Ascending aorta (tissue), 2 donors: ENCODE results near the gene LYRM4. TPM values are rescaled to one million over a fixed set of nuclear protein-coding genes. Genes with fewer than 3 reads are reported as not detected.

ENCODE experiments used
- DNase-seq, 2 donors: peaks; one replicate each; pipeline ENCODE4 v3.0.0-alpha.2; 2019; ENCODE audit warnings: low spot score in 2 of 2
- H3K27ac ChIP-seq, 2 donors: fragments of 200-600 bp; sonication (generic); one replicate each; pipeline ENCODE4 v1.5.1; 2016 to 2017; ENCODE audit warnings: mild to moderate bottlenecking in 1 of 2
- H3K27me3 ChIP-seq: fragments of 200-600 bp; sonication (generic); one replicate; pipeline ENCODE4 v1.5.1; 2017
- H3K36me3 ChIP-seq, 2 donors: fragments of 200-600 bp; sonication (generic); one replicate each; pipeline ENCODE4 v1.5.1; 2016
- H3K4me1 ChIP-seq, 2 donors: fragments of 200-600 bp; sonication (generic); one replicate each; pipeline ENCODE4 v1.5.1; 2016 to 2017; ENCODE audit warnings: mild to moderate bottlenecking in 1 of 2
- H3K4me3 ChIP-seq, 2 donors: fragments of 200-600 bp; sonication (generic); one replicate each; pipeline ENCODE4 v1.5.1; 2016 to 2017; ENCODE audit warnings: mild to moderate bottlenecking in 1 of 2
- H3K9me3 ChIP-seq, 2 donors: fragments of 200-600 bp; sonication (generic); one replicate each; pipeline ENCODE4 v1.5.1; 2016
- CTCF ChIP-seq, 3 experiments: fragments of 200-600 bp in 2 of 3; fragments of 450-650 bp in 1 of 3; sonication (generic) in 2 of 3; IDR thresholded peaks; one replicate each; pipeline ENCODE4 v1.5.1; 2016 to 2019; ENCODE audit warnings: antibody characterized with exemption in 3 of 3, mild to moderate bottlenecking in 1 of 3, moderate library complexity in 1 of 3
- intact Hi-C: fragments of 100-400 bp; cut with DNase I; formaldehyde crosslinking; loops from one replicate; pipeline ENCODE4 v1.15.1; 2023
- total RNA-seq: library from RNA; depleted of rRNA; stranded (reverse); fragments of >200 nt; gene quantifications from one replicate; pipeline ENCODE4 v1.1.0, GENCODE V29; 2016

The LYRM4 gene
- total RNA-seq, 1 donor from 2014 or later, result 10.5 TPM

- Histone ChIP-seq H3K9me3 (no peaks in the 10 kb centered on the region), H3K27ac (no peak overlapping the region), H3K4me3 (no peak overlapping the region), H3K36me3 (no peaks in the 10 kb centered on the region), H3K4me1 (no peaks in the 10 kb centered on the region), H3K27me3 (no peaks in the 10 kb centered on the region)
- intact Hi-C loops, result no loop called here
- peak in 1 of 3 experiments; percentile 19 for TF ChIP-seq CTCF (IDR thresholded peaks at IDR 0.05)
- no peak for DNase-seq
These were observed 42.4 kb upstream of the LYRM4 start for GRCh38 chr6:5302995-5303622.

GRCh38 chr6:5302220-5302946 lies 41.6 kb upstream of the LYRM4 start:
- intact Hi-C loops, result no loop called here
- Histone ChIP-seq H3K27me3 (no peaks in the 10 kb centered on the region), H3K27ac (no peak overlapping the region), H3K4me1 (no peaks in the 10 kb centered on the region), H3K4me3 (no peak overlapping the region), H3K9me3 (no peaks in the 10 kb centered on the region), H3K36me3 (no peaks in the 10 kb centered on the region)
- no peak for TF ChIP-seq CTCF (IDR thresholded peaks at IDR 0.05)
- DNase-seq, result no peak

GRCh38 chr6:5300206-5300764 lies 39.5 kb upstream of the LYRM4 start:
- H3K27me3 ChIP-seq, result no peaks in the 10 kb centered on the region
- TF ChIP-seq CTCF (IDR thresholded peaks at IDR 0.05), result no peak
- DNase-seq, result no peak
- H3K9me3 ChIP-seq, result no peaks in the 10 kb centered on the region
- H3K4me3 ChIP-seq, result no peak overlapping the region
- H3K36me3 ChIP-seq, result peaks cover 0 to 6% of the 10 kb centered on the region in 2 donors
- intact Hi-C loops, result no loop called here
- no peaks in the 10 kb centered on the region for H3K4me1 ChIP-seq
- no peak overlapping the region for H3K27ac ChIP-seq

- Histone ChIP-seq H3K36me3 (peaks cover 0 to 6% of the 10 kb centered on the region in 2 donors), H3K4me1 (no peaks in the 10 kb centered on the region), H3K4me3 (no peak overlapping the region), H3K9me3 (no peaks in the 10 kb centered on the region), H3K27me3 (no peaks in the 10 kb centered on the region), H3K27ac (no peak overlapping the region)
- intact Hi-C loops, result no loop called here
- no peak for TF ChIP-seq CTCF (IDR thresholded peaks at IDR 0.05)
- no peak for DNase-seq
These were observed 34.9 kb upstream of the LYRM4 start for GRCh38 chr6:5295623-5296022.

DNA sequence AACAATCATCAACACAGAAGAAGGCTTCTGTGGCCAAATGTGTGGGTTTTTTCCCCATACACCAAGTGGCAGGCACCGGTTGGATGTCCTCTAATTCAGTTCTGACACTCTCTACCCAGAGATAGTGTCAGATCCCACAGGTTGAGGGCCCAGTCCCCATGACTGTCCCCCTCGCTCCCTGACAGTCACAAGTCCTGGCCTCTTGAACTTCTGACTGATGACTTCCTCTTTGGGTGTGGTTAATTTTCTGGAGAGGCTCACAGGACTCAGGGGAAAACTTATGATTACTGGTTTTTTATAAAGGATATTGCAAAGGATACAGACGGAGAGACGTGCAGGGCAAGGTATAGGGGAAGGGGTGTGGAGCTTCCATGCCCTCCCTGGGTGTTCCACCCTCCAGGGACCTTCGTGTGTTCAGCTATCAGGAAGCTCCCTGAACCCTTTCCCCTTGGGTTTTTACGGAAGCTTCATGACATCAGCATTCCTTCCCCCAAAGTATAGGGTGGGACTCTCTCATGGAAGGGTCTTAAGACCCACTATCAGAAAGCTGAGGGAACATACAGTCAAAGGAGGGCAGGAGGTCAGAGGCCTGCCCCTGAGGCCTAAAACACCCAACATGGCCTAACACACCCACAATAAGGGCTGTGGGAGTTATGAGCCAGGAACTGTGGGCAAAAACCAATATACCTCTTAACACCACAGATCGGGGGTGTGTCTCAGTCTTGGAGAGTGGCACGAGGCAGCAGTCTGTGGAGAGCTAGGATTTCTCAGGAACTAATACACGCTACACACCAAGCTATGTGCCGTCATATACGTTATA lies 33.9 kb upstream of the LYRM4 start:
- Histone ChIP-seq H3K4me3 (no peak overlapping the region), H3K36me3 (peaks cover 0 to 6% of the 10 kb centered on the region in 2 donors), H3K27ac (no peak overlapping the region), H3K9me3 (no peaks in the 10 kb centered on the region), H3K4me1 (no peaks in the 10 kb centered on the region), H3K27me3 (no peaks in the 10 kb centered on the region)
- no peak for TF ChIP-seq CTCF (IDR thresholded peaks at IDR 0.05)
- intact Hi-C loops, result no loop called here
- DNase-seq, result no peak
